Muscle layer of colon (tissue), 2 donors: ENCODE data around the gene RASEF.

Experiments
- H3K27ac ChIP-seq: one replicate; pipeline ENCODE4 v1.7.0; 2013; ENCODE audit warnings: low read depth, mild to moderate bottlenecking, low read length, moderate library complexity
- H3K27me3 ChIP-seq, 2 donors: one replicate each; pipeline ENCODE4 v1.7.0; 2013; ENCODE audit warnings: low read length in 2 of 2, mild to moderate bottlenecking in 2 of 2; ENCODE audit not compliant: insufficient read depth in 2 of 2, control insufficient read depth in 1 of 2
- H3K36me3 ChIP-seq: one replicate; pipeline ENCODE4 v1.7.0; 2013; ENCODE audit warnings: mild to moderate bottlenecking, low read length; ENCODE audit not compliant: insufficient read depth
- H3K4me1 ChIP-seq: one replicate; pipeline ENCODE4 v1.7.0; 2013; ENCODE audit warnings: mild to moderate bottlenecking, low read length; ENCODE audit not compliant: insufficient read depth
- H3K4me3 ChIP-seq, 2 donors: one replicate each; pipeline ENCODE4 v1.7.0; 2013; ENCODE audit warnings: low read length in 2 of 2, low read depth in 1 of 2, mild to moderate bottlenecking in 1 of 2, moderate library complexity in 1 of 2
- H3K9ac ChIP-seq: one replicate; pipeline ENCODE4 v1.7.0; 2013; ENCODE audit warnings: low read length
- H3K9me3 ChIP-seq: one replicate; pipeline ENCODE4 v1.7.0; 2013; ENCODE audit warnings: mild to moderate bottlenecking, low read length
- donor health status: abdominal sarcoma.
- donor health status: Adenocarcinoma of cecum.

RASEF gene

DNA sequence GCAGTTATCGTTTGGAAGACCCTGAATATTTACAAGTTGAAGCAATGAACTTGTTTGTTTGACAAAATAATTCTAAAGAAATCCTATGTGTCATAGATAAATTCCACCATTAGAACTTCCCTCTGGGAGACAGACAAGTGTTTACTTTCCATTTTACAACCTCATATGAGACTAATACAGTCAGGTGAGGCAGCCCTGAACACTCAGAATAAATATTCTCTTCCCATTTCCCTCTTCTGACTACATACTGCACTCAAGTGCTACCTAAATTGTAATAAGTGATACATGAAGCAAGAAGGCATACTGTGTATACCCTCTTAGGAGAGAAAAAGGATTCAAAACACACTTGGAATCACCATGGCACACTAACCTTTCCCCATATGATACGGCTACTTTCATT is 6.8 kb downstream of the RASEF start:
- H3K9ac ChIP-seq, result no peak overlapping the region

DNA sequence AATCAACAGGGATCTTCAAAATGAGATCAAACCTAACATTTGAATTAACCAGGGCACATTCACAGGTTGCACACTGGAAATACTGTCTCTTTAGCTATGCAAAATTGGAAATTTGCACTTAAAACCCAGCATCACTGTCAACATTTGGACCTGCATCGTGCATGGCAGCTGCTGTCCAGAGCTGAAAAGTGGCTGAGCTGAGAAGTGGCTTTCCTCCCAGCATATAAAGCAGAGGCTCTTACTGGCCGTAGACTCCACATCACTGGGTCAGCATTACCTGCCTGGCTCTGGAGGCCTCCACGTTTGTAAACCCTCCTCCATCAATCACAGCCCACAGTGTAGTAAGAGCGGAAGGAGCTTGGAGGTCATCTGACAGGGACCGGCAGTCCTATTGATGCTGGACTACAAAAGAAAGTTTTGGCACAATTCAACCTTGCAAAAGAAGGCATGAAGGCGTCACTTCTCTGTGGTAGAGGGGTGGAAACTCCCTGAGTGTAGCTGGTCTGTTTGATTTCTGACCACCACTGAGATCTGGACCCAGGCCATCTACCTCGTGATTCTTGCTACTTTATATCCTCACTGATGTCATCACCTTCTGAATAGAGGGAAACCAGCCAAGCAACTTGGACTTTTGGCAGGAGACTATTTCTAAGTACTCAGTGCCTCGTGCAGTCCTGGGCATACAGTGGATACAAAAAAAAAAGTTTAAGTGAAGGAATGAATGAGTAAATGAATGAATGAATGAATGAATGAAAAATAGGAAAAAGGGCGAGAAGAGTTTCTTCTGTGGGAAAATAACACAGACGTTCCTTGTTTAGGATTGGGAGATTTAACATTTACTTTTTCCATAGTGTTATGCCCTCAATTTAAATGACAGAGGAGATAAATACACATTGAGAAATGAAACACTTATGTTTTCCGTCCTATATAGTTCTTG is 14.8 kb downstream of the RASEF start:
- Histone ChIP-seq H3K9me3 (no peaks in the 10 kb centered on the region), H3K9ac (no peak overlapping the region), H3K4me1 (no peaks in the 10 kb centered on the region), H3K27me3 (no peaks in the 10 kb centered on the region), H3K36me3 (no peaks in the 10 kb centered on the region), H3K27ac (no peak overlapping the region), H3K4me3 (no peak overlapping the region)

More for the DNA sequence above, 6.8 kb downstream of the RASEF start:
- Histone ChIP-seq H3K27me3 (peaks cover 3 to 10% of the 10 kb centered on the region in 2 donors), H3K4me3 (no peak overlapping the region), H3K4me1 (no peaks in the 10 kb centered on the region), H3K36me3 (no peaks in the 10 kb centered on the region), H3K27ac (no peak overlapping the region), H3K9me3 (no peaks in the 10 kb centered on the region)

DNA sequence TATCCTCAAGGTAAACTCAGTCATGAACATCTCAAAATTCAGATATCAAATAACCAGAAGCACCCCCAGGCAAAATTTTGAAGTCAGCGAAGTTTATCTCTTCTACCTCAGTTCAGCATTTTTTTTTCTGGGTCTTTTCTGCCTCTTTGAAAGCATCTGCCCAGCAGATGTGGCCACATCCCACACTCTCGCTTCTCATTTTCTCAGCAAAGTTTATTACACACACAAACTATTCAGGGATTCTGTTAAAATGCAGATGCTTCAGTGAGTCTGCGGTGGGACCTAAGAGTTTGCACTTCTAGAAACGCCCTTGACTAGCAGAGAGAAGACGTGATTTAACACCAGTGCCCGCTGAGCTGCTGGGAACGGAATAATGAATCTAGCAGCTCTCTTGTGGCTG is 19.3 kb downstream of the RASEF start:
- Histone ChIP-seq H3K27me3 (no peaks in the 10 kb centered on the region), H3K9me3 (no peaks in the 10 kb centered on the region), H3K4me1 (no peaks in the 10 kb centered on the region), H3K36me3 (no peaks in the 10 kb centered on the region), H3K9ac (no peak overlapping the region), H3K27ac (no peak overlapping the region), H3K4me3 (no peak overlapping the region)

DNA sequence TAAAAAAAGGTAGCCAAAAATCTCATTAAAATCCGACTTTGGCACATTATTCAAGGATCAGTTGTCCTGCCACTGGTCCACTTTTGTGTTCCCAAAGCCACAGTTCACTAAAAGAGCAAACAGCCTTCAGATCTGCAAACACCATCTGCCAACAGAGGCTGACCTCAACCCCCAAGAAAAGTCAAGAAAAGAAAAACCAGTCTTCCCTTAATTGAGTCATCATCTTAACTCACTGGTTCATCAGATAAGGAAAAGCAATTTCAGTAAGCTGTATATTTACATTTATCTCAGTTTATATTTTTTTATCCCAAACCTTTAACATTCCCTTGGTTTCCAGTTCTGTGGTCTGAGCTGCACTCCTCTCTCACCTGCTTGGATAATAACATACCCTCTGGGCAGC is 21.2 kb downstream of the RASEF start:
- no peak overlapping the region for H3K27ac ChIP-seq
- H3K9me3 ChIP-seq, result no peaks in the 10 kb centered on the region
- H3K27me3 ChIP-seq, result no peaks in the 10 kb centered on the region
- no peak overlapping the region for H3K4me3 ChIP-seq
- no peaks in the 10 kb centered on the region for H3K36me3 ChIP-seq
- no peaks in the 10 kb centered on the region for H3K4me1 ChIP-seq
- H3K9ac ChIP-seq, result no peak overlapping the region

DNA sequence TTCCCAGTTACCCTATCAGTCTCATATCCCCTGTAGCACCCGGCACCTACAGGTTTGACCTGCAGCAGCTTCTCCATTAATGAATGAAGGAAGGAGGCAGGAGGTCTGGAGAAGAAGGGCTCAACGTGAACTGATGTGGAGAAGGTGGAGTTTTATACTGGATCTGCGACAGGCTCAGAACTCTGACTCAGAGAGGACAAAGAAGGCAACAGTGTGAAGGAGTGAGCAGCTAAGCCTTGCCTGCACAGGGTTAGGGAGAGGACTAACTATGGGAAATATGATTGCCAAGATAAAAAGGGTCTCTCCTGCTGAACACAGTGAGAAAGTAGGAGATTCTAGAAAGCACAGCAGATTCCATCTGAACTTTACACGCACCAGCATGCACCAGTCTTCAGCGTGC is 23.6 kb downstream of the RASEF start:
- Histone ChIP-seq H3K9me3 (no peaks in the 10 kb centered on the region), H3K4me3 (no peak overlapping the region), H3K27me3 (no peaks in the 10 kb centered on the region), H3K27ac (no peak overlapping the region), H3K9ac (no peak overlapping the region), H3K4me1 (no peaks in the 10 kb centered on the region), H3K36me3 (no peaks in the 10 kb centered on the region)

DNA sequence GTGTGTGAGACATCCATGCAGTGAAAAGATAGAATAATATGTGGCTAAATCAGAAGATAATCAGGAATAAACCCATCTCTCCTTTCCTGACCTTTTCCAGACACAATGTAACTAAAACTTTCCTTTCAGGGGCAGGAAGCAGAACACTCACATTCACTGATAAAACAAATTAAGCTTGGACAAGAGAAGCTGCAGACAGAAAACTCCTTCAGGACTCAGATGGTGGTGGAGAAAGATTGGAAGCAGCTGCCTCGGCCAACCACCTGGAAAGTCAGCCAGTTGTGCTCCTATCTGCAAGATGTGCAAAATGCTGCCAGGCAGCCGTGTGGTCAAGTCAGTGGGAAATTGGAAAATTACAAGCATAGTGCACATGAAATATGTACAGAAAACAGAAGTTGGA is 26.9 kb downstream of the RASEF start:
- Histone ChIP-seq H3K9me3 (no peaks in the 10 kb centered on the region), H3K4me1 (no peaks in the 10 kb centered on the region), H3K4me3 (no peak overlapping the region), H3K9ac (no peak overlapping the region), H3K27ac (no peak overlapping the region), H3K27me3 (no peaks in the 10 kb centered on the region), H3K36me3 (no peaks in the 10 kb centered on the region)

DNA sequence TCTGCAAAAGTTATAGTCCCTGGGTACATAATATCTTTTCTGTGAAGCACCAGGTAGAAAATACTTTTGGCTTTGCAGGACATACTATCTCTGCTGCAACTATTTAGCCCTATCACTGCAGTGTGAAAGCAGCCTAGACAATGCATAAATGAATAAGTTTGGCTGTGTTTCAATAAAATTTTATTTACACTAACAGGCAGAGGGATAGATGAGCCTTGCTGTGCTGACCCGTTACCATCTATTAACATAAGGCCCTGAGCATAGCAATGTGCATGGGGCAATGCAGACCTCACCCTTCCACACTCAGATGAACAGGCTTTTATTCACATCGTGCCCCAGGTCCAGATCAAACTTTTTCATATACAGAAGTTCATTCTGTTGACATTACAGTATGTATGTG is 27.8 kb downstream of the RASEF start:
- Histone ChIP-seq H3K27me3 (no peaks in the 10 kb centered on the region), H3K4me3 (no peak overlapping the region), H3K9me3 (no peaks in the 10 kb centered on the region), H3K36me3 (no peaks in the 10 kb centered on the region), H3K9ac (no peak overlapping the region), H3K4me1 (no peaks in the 10 kb centered on the region), H3K27ac (no peak overlapping the region)

DNA sequence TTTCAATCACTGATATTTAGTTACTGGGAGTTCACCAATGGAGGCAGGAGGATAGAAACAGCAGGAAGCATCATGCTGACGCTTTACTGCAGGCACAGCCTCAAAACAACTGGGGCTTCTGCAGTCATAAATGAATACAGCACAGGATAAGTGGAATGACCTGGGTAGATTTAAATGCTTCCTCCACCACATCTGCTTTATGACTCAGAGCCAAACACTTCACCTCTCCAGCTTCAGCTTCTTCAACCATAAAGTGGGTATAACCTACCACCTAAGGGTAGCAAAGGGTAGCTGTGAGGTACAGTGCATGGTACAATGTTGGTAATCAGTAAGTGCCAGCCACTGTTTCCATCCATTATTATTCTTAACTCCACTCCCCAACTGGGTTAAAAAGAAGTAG is 28.4 kb downstream of the RASEF start:
- Histone ChIP-seq H3K4me3 (no peak overlapping the region), H3K4me1 (no peaks in the 10 kb centered on the region), H3K36me3 (no peaks in the 10 kb centered on the region), H3K9ac (no peak overlapping the region), H3K9me3 (no peaks in the 10 kb centered on the region), H3K27me3 (no peaks in the 10 kb centered on the region), H3K27ac (no peak overlapping the region)

DNA sequence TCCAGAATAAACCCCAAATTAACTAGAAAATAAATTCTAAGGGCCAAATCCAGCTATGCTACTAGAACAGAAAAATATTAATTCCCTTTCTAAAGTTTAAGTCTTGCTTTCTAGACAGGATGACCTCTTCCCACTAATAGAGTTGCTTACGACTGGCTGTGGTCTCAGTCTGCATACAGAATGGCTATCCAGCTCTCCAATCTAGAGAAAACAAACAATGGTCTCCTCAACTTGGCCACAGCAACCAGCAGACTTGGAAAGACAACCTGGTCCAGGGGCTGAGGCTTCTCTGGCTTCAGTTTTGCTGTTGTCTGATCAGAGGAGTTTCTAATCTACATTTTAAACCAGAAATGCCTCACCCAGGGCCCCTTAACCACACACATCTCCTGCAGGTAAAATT is 28.9 kb downstream of the RASEF start:
- H3K4me1 ChIP-seq, result no peaks in the 10 kb centered on the region
- H3K36me3 ChIP-seq, result no peaks in the 10 kb centered on the region
- no peaks in the 10 kb centered on the region for H3K9me3 ChIP-seq
- H3K4me3 ChIP-seq, result no peak overlapping the region
- H3K27ac ChIP-seq, result no peak overlapping the region
- no peaks in the 10 kb centered on the region for H3K27me3 ChIP-seq
- no peak overlapping the region for H3K9ac ChIP-seq

DNA sequence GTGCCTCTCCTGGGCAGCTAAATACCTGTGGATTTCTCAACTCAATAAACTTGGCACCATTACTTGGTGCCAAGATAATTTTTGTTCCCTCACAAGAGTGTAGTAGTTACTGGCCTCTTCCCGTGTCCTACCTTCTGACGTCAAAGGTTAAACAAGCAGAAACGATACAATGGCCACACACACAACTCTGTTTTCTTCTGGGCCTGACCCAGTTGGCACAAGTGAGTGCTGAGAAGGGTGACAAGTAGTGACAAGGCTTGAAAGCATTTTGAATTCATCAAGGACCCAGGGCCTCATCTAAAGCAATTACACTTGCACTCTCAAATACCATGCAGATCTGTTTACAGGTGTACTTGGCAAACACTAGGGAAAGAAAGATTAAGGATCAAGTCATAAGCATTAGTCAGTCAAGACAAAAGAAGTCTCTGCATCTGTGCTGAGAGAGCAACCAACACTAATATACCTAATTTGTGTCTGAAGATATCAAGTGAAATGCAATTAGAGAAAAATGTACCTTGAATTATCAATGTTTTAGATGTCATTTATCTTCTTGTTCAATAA is 30.8 kb downstream of the RASEF start:
- Histone ChIP-seq H3K9me3 (no peaks in the 10 kb centered on the region), H3K9ac (no peak overlapping the region), H3K36me3 (no peaks in the 10 kb centered on the region), H3K4me1 (no peaks in the 10 kb centered on the region), H3K27me3 (no peaks in the 10 kb centered on the region), H3K27ac (no peak overlapping the region), H3K4me3 (no peak overlapping the region)

DNA sequence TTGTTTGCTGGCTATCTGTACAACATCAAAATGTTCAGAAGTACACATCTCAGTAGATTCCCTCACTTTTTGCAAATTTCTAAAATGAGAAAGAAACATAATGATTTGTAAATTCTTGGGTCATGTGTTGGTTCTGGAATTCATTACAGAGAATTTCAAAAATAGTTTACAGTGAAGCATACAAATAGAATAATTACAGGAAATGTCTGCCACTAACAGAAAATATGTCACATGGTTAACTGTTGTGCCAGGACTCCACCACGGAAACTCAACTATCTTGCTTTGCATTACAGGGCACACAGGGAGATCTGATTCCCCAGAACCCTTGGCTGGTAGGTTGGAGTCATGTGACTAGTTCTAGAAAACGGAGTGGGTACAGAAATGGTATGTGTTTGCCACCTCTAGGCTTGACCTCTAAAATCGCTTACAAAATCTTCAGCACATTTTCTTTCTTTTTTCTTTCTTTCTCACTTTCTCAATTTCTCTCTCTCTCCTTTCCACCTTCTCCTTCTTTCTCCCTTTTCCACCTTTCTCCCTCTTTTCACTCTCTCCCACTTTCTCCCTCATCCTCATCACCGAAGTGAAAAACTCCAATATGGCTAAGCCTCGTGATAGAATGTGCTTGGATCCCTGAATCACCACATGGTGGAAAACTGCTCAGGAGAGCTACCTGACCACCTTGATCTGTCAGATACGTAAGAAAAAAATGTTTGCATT is 32.4 kb downstream of the RASEF start:
- H3K27ac ChIP-seq, result no peak overlapping the region
- H3K9me3 ChIP-seq, result no peaks in the 10 kb centered on the region
- H3K36me3 ChIP-seq, result no peaks in the 10 kb centered on the region
- no peaks in the 10 kb centered on the region for H3K27me3 ChIP-seq
- H3K9ac ChIP-seq, result no peak overlapping the region
- no peaks in the 10 kb centered on the region for H3K4me1 ChIP-seq
- H3K4me3 ChIP-seq, result no peak overlapping the region
